Right lobe of liver (tissue), 6 donors: Measurements from ENCODE around the gene SLC24A3. TPM values are rescaled to one million over a fixed set of nuclear protein-coding genes. Genes with fewer than 3 reads are reported as not detected.

ENCODE experiments used
- ATAC-seq, 4 donors: fragments of 200-7000 bp; cut with Tn5 transposase; one replicate each; pipeline ENCODE4 v1.9.1; 2020; ENCODE audit warnings: mild to moderate bottlenecking in 4 of 4, moderate library complexity in 4 of 4
- DNase-seq, 3 donors: peaks; one replicate each; pipeline ENCODE4 v3.0.0-alpha.2; 2020
- H3K27ac ChIP-seq, 3 donors: fragments of 200-600 bp; one replicate each; pipeline ENCODE4 v1.8.0; 2022
- H3K27me3 ChIP-seq, 2 donors: fragments of 200-600 bp; one replicate each; pipeline ENCODE4 v1.8.0; 2022
- H3K36me3 ChIP-seq, 4 donors: fragments of 200-600 bp; sonication (generic) in 1 of 4; one replicate each; pipeline versions ENCODE4 v1.5.1 to v1.8.0; 2017 to 2022; ENCODE audit warnings: control low read depth in 1 of 4
- H3K4me1 ChIP-seq, 4 donors: fragments of 200-600 bp; sonication (generic) in 1 of 4; one replicate each; pipeline versions ENCODE4 v1.5.1 to v1.8.0; 2017 to 2022; ENCODE audit warnings: control low read depth in 1 of 4
- H3K4me3 ChIP-seq, 3 donors: fragments of 200-600 bp; one replicate each; pipeline ENCODE4 v1.8.0; 2022
- H3K9me3 ChIP-seq, 4 donors: fragments of 200-600 bp; sonication (generic) in 1 of 4; one replicate each; pipeline versions ENCODE4 v1.5.1 to v1.8.0; 2017 to 2022; ENCODE audit warnings: control low read depth in 1 of 4
- CTCF ChIP-seq, 4 donors: fragments of 200-600 bp in 3 of 4; fragments of 450-650 bp in 1 of 4; IDR thresholded peaks; one replicate each; pipeline versions ENCODE4 v1.5.1 to v1.8.0; 2016 to 2022; ENCODE audit warnings: antibody characterized with exemption in 4 of 4, mild to moderate bottlenecking in 2 of 4
- POLR2A ChIP-seq: fragments of 450-650 bp; IDR thresholded peaks from one replicate; pipeline ENCODE4 v1.6.1; 2017; ENCODE audit warnings: antibody characterized with exemption, mild to moderate bottlenecking
- WGBS: methylation state at CpG from one replicate; pipeline ENCODE4 v1.1.6; 2018; ENCODE audit warnings: low coverage, low lambda C conversion rate; ENCODE audit not compliant: insufficient coverage; ENCODE audit errors: missing lambda C conversion rate; 5-methylcytosine and 5-hydroxymethylcytosine counted together
- intact Hi-C, 2 donors: fragments of 100-400 bp; cut with DNase I; formaldehyde crosslinking; loops; one replicate each; pipeline versions ENCODE4 v1.11.2 to v1.14.1; 2022
- total RNA-seq, 6 experiments: library from RNA; depleted of rRNA in 2 of 6; stranded (reverse); fragments of >200 nt in 2 of 6; fragmentation: NEBNext Ultra II Directional in 3 of 6; extraction: Animal tissue kit (Norgen Biotek cat#: 25700) in 3 of 6; gene quantifications; one replicate each; pipeline versions ENCODE4 v1.1.0 to v1.2.4, GENCODE V29; 2016 to 2023
- donor health status: DM: no; HTN: yes; CAD: no.
- donor health status: DM: no; HTN: no; CAD: no.
- donor health status: DM: no; HTN: no; CAD: no.
- donor health status: DM: no; HTN: yes; CAD: no.
- donor health status: DM: no; HTN: yes; CAD: no.

SLC24A3 gene
- total RNA-seq, 6 experiments from 2014 or later: 0.06 to 0.49 (median 0.27) TPM

GRCh38 chr20:19603376-19603750, 390.9 kb downstream of the SLC24A3 start:
- no peaks in the 10 kb centered on the region for H3K36me3 ChIP-seq
- no peaks in the 10 kb centered on the region for H3K27me3 ChIP-seq
- no peak overlapping the region for H3K27ac ChIP-seq
- no peak for DNase-seq
- no peak overlapping the region for H3K4me3 ChIP-seq
- WGBS: 41% methylated on average over 6 of the region's 6 CpGs
- no peak for ATAC-seq
- H3K4me1 ChIP-seq: no peaks in the 10 kb centered on the region
- intact Hi-C loops: no loop called here
- TF ChIP-seq CTCF (IDR thresholded peaks at IDR 0.05) (no peak), POLR2A (no peak)
- H3K9me3 ChIP-seq: no peaks in the 10 kb centered on the region

- Histone ChIP-seq H3K4me3 (no peak overlapping the region), H3K27ac (no peak overlapping the region), H3K27me3 (no peaks in the 10 kb centered on the region), H3K36me3 (no peaks in the 10 kb centered on the region), H3K4me1 (no peaks in the 10 kb centered on the region), H3K9me3 (no peaks in the 10 kb centered on the region)
- intact Hi-C loops: no loop called here
- DNase-seq (no peak), ATAC-seq (no peak)
- WGBS: 71% methylated on average over 1 of the region's 1 CpG
- TF ChIP-seq CTCF (IDR thresholded peaks at IDR 0.05) (no peak), POLR2A (no peak)
Measured at GRCh38 chr20:19605786-19606485, 393.5 kb downstream of the SLC24A3 start.

DNA sequence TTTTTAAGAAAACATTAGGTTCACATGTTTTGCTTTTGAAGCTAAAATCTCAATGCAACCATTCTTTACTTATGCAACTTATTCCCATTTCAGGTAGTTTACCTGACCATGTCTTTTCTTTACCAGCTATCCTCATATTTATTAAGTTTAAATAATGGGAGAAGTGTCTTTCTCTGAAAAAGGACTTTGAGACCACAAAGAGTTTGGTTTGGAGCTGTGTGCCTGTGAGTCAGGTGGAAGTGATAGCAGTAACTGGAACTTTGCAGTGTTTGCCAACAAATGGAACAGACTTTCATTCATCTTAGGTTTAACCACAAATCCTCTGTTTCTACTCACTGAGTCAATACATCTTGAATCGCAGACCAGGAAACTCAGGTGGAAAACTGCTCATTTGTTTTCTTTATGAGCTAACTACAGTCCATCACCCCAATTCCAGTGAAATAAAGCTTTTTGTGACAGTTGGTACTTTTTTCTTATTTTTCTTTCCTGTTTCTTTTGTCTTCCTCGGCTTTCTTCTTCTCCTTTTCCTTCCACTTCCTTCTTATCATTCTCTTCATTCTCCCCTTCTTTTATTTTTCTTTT, 397.3 kb downstream of the SLC24A3 start:
- Histone ChIP-seq H3K4me1 (no peaks in the 10 kb centered on the region), H3K4me3 (no peak overlapping the region), H3K27ac (no peak overlapping the region), H3K9me3 (no peaks in the 10 kb centered on the region), H3K36me3 (no peaks in the 10 kb centered on the region), H3K27me3 (no peaks in the 10 kb centered on the region)
- TF ChIP-seq CTCF (IDR thresholded peaks at IDR 0.05) (no peak), POLR2A (no peak)
- WGBS: 25% methylated on average over 2 of the region's 2 CpGs
- no peak for DNase-seq
- no peak for ATAC-seq
- intact Hi-C loops: no loop called here

GRCh38 chr20:19615629-19616028, 403.2 kb downstream of the SLC24A3 start:
- TF ChIP-seq CTCF (IDR thresholded peaks at IDR 0.05) (no peak), POLR2A (no peak)
- intact Hi-C loops: no loop called here
- H3K36me3 ChIP-seq: no peaks in the 10 kb centered on the region
- H3K27ac ChIP-seq: no peak overlapping the region
- no peak for DNase-seq
- no peak for ATAC-seq
- no peaks in the 10 kb centered on the region for H3K4me1 ChIP-seq
- H3K27me3 ChIP-seq: no peaks in the 10 kb centered on the region
- H3K9me3 ChIP-seq: no peaks in the 10 kb centered on the region
- no peak overlapping the region for H3K4me3 ChIP-seq
